ENCODE data around the gene NECTIN1.

Gene NECTIN1

GRCh38 chr11:119639642-119640205 lies 89.3 kb downstream of the NECTIN1 start:
- no peak for FAIRE-seq

- no peak for FAIRE-seq
Measured at GRCh38 chr11:119638851-119639250, 90.1 kb downstream of the NECTIN1 start.

DNA sequence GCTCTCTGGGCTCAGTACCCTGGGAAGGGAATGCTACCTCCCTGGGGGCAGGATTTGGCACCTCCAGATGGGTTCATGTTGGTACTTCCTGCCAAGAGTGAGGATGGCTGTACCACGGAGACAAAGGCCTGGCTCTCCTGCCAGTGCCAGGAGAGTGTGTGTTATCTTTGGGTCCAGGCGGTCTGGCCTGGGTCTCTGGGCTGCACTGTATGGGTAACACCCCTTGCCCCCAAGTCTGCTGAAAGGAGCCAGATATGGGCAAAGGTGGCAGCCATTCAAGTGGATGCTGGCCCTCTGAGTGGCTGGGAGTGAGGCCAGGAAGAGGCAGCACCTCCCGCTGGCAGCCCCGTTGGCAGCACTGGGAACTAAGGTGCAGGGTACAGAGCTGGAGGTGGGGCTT lies 91.5 kb downstream of the NECTIN1 start:
- FAIRE-seq: no peak

DNA sequence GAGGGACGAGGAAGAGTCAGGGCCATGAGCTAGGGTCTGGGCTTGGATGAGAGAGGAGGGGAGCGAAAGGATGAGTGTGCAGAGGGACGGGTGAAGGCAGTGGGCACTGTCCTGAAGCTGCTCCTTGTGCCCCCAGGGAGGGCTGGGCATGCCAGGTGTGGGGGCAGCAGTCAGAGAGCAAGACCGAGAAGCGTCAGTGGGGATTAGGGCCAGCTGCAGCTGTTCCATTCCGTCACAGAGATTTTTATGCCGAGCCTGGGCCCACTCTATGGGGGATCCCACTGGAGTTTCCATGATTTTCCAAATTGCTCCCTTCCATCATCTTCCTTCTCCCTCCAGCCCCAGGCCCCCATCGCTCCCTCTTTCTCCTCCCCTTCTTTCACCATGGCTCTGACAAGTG lies 93.2 kb downstream of the NECTIN1 start:
- FAIRE-seq: no peak

- no peak for FAIRE-seq
Measured at GRCh38 chr11:119635041-119635740, 93.8 kb downstream of the NECTIN1 start.

DNA sequence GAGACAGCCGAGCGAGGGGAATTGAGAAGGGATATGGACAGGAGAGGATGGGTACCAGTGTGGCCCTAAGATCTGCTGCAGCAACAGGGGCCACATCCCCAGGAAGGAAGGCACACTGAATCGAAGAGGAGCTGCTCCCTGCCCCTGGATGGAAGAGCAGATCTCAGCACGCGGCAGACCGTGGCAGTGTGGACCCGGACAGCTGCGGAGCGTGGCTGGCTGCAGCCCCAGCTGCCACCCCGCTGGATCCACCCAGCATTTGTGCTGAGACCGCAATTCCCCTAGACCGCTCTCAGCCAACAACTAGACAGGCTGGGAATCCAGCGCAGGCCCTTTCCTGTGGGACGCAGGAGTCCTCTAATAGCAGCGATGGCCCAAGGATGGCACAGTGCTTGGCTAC lies 94.7 kb downstream of the NECTIN1 start:
- no peak for FAIRE-seq

GRCh38 chr11:119629834-119630624 lies 99.0 kb downstream of the NECTIN1 start:
- no peak for FAIRE-seq

DNA sequence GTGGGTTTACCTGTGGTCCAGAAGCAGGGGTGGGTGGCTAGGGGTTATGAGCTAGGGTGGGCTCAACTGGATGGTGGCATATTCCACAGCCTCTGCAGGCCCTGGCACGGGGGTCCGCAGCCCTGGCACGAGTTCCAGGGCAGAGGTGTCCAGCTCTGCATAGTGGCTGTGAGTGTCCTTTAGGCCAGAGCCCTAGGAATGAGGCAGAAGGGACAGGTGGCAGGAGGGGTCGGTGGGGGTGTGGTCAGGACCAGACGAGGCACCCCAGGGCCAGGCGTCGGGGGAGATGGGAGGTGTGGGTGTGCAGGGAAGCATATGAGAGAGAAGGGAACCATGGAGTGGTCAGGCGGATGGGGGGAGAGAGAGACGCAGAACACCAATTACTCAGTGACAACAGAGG lies 99.9 kb downstream of the NECTIN1 start:
- FAIRE-seq: no peak

- FAIRE-seq: no peak
Measured at GRCh38 chr11:119627286-119627685, 101.7 kb downstream of the NECTIN1 start.

GRCh38 chr11:119626871-119627270 lies 102.1 kb downstream of the NECTIN1 start:
- FAIRE-seq: no peak

DNA sequence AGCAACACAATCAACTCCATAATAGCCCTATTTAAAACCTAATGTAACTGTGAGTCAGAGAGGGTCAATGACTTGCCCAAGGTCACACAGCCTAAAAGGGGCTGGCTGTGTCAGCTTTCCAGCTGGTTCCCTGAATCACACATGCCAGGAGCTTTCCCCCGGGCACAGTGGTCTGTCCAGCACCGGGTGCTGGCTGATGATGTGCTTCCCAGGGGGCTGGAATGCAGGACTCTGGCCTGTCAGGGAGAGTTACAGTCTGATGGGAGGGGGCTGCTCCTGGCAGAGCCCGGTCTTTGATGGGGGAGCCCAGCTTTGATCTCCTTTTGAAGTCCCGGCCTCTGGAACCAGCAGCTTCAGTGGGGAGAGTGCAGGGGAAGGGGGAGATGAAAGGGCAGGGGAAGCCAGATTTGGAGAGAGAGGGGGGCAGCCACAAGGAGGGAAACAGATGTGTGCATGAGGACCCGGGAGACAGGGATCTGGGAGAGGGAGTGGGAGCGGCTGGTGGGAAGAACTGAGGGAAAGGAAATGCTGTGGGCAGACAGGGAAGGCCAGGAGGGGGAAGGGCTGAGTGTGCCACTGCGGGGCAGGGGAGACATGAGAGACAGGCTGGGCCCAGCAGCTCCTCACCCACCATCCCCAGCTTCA lies 102.7 kb downstream of the NECTIN1 start:
- no peak for FAIRE-seq

GRCh38 chr11:119625206-119625978 lies 103.6 kb downstream of the NECTIN1 start:
- FAIRE-seq: no peak

DNA sequence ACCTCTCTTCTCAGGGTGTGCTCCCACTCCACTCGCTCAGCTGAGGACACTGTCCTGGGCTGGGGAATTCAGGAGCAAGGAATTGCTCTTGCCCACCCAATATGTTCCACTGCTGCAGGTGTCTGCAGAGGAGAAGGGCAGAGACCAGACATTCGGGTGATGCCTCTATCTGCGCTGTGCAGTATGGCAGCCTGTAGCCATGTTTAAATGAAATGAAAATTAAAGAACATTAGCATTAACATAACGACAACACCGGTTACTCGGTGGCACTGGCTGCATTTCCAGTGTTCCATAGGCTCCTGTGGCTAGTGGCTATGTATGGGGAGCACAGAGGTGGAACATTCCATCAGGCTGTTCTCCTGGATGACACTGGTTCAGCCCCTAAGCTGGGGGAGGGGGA lies 104.4 kb downstream of the NECTIN1 start:
- no peak for FAIRE-seq

DNA sequence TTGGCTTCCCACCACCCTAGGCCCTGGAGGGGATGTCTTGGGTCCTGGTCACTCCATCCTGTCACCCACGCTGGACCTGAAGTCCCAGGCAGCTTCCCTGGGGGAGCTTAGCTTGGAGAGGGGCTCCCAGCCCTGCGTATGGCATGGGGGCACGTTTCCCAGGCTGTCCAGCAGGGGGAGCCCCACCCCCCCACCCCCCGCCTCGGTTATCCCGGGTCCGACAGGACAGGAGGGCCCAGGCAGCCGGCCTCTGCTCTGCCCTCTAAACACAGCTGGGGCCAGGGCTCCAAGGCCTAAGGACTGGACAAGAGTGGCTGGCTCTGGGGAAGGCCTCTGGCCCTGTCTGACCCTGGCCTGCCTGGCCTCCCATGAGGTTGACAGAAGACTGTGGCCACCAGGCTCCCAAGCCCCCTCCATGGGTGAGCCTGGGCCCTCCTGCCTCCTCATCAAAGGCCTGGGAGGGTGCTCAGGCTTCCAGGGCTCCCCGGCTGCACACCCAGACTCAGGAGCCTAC lies 104.8 kb downstream of the NECTIN1 start:
- no peak for FAIRE-seq

GRCh38 chr11:119623682-119624081 lies 105.3 kb downstream of the NECTIN1 start:
- FAIRE-seq: no peak

DNA sequence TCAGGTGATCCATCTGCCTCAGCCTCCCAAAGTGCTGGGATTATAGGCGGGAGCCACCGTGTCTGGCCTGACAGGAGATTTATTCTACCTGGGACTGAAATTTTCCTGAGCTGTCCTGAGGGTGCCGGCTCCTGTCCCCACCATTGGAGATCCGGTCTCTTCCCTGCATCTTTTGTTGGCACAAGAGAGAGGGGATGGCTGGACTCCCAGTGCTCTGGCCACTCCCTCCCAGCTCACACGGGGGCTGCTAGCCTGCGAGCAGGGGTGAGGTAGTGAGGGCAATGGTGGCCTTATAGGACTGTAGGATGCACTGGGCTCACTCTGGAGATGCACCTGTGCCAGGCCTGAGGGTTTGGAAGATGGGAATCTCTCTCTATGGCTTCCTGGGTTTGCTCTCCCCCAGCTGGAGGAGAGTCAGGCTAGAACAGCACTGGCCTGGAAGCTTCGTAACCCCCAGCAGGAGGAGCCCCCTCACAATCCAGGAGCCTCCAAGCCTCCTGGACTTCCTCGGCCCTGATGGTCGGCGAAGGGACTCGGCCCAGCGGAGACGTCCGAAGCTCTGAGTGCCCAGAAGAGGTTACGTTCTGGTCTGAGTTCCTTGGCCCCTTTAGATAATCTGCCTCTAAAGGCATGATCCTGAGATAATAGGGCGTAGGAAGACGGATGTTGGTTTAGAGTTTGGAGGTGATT lies 106.4 kb downstream of the NECTIN1 start:
- FAIRE-seq: no peak

- FAIRE-seq: no peak
Measured at GRCh38 chr11:119619665-119620064, 109.3 kb downstream of the NECTIN1 start.

GRCh38 chr11:119618208-119618909 lies 110.6 kb downstream of the NECTIN1 start:
- no peak for FAIRE-seq

GRCh38 chr11:119617340-119617713 lies 111.7 kb downstream of the NECTIN1 start:
- no peak for FAIRE-seq

GRCh38 chr11:119616586-119617339 lies 112.2 kb downstream of the NECTIN1 start:
- no peak for FAIRE-seq

- FAIRE-seq: no peak
Measured at GRCh38 chr11:119615882-119616196, 113.2 kb downstream of the NECTIN1 start.

Measured in endometrium (tissue), 2 donors.